Stomach (tissue), 4 donors: ENCODE measurements around the gene HNRNPR.

Experiments
- CTCF ChIP-seq, 7 experiments: fragments of 450-650 bp in 4 of 7; fragments of 200-600 bp in 3 of 7; sonication (generic) in 3 of 7; IDR thresholded peaks; one replicate each; pipeline ENCODE4 v1.5.1; 2016 to 2019; ENCODE audit warnings: antibody characterized with exemption in 7 of 7, control low read depth in 2 of 7, mild to moderate bottlenecking in 1 of 7
- EP300 ChIP-seq: sonication (generic); formaldehyde crosslinking; IDR thresholded peaks from one replicate; pipeline ENCODE4 v1.6.1; 2017; ENCODE audit warnings: antibody characterized with exemption
- POLR2A ChIP-seq, 4 donors: fragments of 450-650 bp; IDR thresholded peaks; one replicate each; pipeline ENCODE4 v1.6.1; 2016; ENCODE audit warnings: antibody characterized with exemption in 4 of 4, control low read depth in 2 of 4, mild to moderate bottlenecking in 1 of 4, moderate library complexity in 1 of 4
- POLR2AphosphoS5 ChIP-seq, 3 donors: sonication (generic); formaldehyde crosslinking; IDR thresholded peaks; one replicate each; pipeline ENCODE4 v1.6.1; 2016; ENCODE audit warnings: antibody characterized with exemption in 3 of 3

DNA sequence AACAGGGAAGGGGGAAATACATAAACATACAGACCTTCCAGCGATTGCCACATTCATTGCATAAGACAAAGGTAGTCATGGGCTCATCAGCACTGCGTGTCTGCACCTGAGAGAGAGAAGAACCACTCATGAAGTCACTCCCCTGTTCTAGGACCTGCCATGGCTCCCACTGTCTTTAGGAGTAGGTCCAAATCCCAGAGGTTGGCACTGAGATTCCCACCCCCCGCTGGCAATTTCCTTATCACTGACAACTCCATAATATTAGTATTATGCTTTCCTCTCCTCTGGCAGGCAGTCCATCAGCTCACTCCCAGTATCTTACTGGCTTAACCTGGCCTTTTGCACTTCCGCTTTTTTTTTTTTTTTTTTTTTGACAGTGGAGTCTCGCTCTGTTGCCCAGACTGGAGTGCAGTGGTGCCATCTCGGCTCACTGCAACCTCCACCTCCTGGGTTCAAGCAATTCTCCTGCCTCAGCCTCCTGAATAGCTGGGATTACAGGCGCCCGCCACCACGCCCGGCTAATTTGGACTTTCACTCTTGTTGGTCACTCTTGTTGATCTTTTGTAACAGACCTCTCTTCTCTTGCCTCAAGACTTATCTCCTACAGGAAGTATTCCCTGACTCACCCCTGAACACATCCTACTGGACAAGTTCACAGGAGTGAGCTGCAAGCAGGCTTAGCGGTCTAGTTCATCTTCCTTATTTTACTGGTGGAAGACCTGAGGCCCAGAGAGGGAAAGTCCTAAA is 40.4 kb upstream of the HNRNPR start:
- TF ChIP-seq POLR2AphosphoS5 (IDR thresholded peaks at IDR 0.05) (no peak), CTCF (IDR thresholded peaks at IDR 0.05) (no peak), POLR2A (IDR thresholded peaks at IDR 0.05) (no peak), EP300 (no peak)
